GM18517 (cell line): ENCODE measurements around the gene ITK.

Experiments
- ATAC-seq: cut with Tn5 transposase; IDR thresholded peaks from one replicate; pipeline ENCODE4 v1.9.1; 2021; ENCODE audit warnings: mild to moderate bottlenecking, moderate library complexity; ENCODE audit not compliant: unreplicated experiment

Gene ITK

DNA sequence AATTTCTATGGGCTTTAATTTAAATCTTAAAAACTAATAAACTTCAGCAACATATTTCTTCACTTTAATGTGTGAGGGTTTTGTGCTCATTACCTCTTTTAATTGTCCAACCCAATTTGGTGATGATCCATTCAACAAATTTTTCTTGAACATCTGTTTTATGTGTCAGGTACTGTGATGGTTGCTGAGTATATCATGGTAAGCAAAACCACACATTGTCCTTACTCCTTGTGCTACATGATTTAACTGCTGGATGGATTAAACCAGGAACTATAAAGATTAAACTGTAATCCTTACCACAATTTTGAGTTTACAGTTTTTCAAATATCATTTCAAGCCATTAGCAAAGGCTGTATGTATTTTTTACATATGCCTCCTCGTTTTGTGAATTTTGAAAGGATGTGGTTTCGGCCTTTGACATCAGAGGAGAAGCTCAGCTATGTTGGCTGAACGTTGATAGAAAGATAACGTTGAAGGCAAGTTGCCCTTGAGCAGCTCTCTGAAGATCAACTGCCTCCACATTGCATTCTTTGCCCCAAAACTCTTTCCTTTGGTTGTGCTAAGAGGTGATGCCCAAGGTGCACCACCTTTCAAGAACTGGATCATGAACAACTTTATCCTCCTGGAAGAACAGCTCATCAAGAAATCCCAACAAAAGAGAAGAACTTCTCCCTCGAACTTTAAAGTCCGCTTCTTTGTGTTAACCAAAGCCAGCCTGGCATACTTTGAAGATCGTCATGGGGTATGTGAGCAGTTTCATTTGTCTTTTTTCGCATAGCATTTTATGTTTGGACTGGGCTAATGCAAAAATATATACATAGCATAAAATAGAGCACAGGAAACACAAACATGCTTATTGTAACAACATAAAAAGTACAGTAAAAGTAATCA, at the start of gene ITK:
Gene ITK (plus strand): TSS at position 467 of the 891 bp plus-strand sequence. CDS start 138 bp downstream, at position 605.
- ATAC-seq, result no peak

DNA sequence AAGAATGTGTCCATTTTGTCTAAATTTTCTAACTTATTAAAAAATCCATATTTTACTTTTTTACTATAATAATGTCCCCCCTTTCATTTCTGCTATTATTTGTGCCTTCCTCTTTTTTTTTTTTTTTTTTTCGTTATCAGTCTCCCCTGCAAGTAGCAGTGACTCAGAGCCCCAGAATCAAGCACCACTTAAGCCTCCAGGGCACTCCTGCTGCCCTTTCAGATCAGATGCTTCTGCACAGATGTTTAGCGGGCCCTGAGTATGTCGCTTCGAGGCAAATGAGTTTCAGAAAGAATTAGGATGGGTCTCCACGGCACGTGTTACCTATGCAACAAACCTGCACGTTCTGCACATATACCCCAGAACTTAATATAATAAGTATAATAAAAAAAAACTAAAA, 49.7 kb upstream of the ITK start:
- ATAC-seq, result no peak

DNA sequence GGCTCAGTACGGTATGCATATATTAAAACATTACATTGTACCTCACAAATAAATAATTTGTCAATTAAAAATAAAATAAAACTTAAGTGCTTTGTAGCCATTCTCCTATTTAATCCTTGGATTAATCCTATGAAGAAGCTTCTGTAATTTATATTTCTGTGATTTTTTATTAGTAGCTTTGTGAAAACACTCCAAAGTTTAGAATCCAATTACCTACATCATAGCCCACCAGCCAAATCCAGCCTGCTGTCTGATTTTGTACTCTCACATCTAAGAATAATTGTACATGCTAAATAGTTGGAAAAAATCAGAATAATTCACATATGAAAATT, 48.4 kb upstream of the ITK start:
- ATAC-seq, result no peak

DNA sequence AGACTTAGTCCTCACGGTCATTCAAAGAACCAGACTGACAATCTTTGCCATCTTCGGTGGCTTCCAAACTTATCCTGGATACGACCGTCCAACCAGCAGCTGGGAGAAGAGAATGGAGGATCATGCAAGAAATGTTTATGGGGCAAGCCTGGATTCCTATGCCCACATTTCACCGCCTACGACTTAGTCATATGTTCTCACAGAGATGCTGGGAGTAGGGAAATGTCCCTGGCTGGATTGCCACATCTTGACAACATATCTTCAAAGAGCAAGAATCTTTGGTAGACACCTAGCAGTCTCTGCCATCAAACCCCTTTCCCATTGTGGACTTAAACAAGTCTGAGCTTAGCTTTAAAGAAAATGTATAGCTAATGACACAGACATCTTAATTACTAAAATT, 42.9 kb upstream of the ITK start:
- no peak for ATAC-seq

DNA sequence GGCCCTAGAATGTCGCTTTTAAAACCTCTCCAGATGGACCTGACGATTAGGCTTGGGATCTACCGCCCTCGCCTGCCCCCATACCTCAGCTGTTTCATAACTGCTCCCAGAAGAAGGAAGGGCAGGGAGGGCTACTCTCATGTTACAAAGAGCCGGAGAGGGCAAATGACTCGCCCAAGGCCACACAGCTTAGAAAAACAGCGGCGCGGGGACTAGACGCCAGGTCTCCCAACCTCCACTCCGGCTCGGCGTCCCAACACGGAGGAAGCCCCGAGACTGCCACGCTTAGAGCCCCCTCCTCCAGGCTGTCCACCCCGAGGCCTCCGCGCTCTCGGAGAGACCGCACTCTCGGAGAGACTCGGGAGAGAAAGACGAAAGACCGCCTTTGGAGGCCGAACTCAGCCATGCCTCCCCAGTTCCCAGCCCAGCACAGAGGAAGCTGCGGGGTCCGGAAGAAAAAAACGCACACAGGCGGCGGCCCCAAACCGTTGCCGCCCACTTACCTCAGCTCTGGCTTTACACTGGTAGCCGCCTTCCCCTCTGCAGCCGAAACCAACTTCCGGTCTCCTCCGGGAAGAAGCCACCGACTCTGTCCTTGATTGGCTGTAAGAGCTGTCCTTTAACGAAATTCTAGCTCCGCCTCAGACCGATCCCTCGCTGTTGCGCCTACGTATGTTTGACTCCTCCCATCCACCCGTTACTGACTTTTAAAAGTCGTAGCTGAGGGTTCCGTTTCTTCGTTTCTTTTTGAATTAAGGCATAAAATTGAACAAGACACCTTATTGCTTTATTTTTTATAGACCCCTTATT, 38.1 kb upstream of the ITK start, which contains the start of gene MED7:
Gene MED7 (minus strand): TSS at position 549 of the 810 bp plus-strand sequence. CDS start 3,434 bp downstream, outside the sequence.
- ATAC-seq, result peak; percentile 99

GRCh38 chr5:157143127-157143971, 37.3 kb upstream of the ITK start:
- ATAC-seq, result peak; percentile 44

GRCh38 chr5:157148734-157149615, 31.7 kb upstream of the ITK start:
- ATAC-seq, result peak; percentile 70

DNA sequence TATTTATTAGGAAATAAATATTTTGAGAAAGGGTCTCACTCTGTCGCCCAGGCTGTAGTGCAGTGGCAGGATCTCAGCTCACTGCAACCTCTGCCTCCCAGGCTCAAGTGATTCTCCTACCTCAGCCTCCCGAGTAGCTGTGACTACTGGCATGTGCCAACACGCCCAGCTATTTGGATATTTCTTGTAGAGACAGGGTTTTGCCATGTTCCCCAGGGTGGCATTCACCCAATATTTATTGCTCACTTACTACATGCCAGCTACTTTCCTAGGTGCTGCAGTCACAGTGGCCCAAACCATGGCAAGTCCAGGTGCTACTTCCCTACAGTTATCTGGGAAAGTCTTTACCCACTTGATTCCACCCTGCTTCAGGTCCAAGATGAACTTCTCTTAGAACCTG, 29.6 kb upstream of the ITK start:
- ATAC-seq, result no peak

- ATAC-seq, result no peak
These were observed 25.3 kb upstream of the ITK start for GRCh38 chr5:157155297-157155696.

- no peak for ATAC-seq
These were observed 23.2 kb upstream of the ITK start for GRCh38 chr5:157157293-157157891.

DNA sequence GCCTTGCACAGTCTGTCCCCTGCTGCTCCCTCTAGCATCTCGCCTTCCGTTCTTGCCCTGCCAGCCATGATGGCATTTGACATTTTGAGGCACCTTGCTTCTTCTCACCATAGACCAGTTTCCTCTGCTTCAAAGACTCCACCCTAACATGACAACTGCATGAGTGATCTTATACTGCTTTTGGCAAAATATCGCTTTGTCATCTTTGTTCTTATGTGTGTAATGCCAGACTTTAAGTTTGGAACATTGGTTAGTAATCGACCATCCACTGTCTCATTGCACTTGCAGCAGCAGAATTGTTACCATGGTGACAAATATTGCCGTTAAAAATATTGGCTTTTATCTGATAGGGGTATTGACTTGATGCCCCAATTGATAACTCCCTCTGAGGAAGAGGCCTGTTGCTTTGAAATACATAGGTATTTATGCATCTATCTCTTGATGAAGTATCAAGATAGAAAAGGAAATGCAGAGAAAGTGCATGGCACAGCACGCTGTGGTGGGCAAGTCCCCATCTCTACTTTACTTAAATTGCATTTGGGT, 21.4 kb upstream of the ITK start:
- ATAC-seq, result no peak

- no peak for ATAC-seq
These were observed 20.6 kb upstream of the ITK start for GRCh38 chr5:157160001-157160400.

- no peak for ATAC-seq
These were observed 18.6 kb upstream of the ITK start for GRCh38 chr5:157161996-157162395.

DNA sequence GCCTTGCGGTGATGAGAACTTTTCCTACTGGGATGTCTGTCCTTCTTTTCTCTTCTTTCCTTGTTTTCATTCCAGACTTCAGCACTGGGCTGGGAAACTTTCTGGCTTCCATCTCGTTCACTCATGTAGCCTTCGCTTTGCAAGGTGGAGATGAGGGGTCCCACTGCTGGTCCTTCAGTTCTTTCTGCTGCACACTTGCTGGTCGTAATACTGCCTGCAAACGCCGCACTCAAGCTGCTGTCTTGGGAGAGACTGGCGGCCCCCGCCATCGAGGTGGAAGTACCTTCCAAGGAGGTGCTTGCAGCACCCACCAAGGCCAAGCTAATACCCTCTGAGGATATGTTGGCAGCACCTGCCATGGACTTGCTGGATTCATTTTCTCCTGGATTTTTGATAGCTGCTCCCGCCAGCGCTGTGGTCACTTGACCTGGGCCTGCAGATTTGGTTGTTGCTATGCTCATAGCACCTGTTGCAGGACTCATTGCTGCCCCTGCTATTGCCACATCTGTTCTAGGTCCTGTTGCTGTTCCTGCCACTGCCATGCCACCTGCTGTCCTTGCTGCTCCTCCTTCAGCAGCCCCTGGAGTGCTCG, 17.6 kb upstream of the ITK start:
- ATAC-seq, result no peak

- ATAC-seq, result no peak
These were observed 16.1 kb upstream of the ITK start for GRCh38 chr5:157164521-157164920.

DNA sequence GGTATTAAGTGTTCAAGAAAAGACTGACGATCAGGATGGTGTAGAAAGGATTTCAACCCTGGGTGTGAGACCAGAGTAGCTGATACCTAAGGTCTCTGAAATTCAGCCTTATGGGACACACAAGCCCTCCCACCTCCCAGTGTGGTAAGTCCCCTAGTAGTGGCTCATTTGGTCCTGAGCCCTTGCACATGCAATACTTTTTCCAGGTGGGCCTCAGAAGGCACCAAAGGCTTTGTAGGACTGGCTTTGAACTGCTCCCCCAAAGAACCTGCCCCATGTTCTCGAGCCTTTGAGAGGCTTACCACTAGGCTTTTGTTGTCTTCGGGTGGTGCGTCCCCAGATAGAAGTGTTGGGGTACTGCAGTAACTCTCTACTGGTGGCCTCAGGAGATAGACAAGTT, 15.4 kb upstream of the ITK start:
- ATAC-seq, result no peak

GRCh38 chr5:157165668-157166067, 15.0 kb upstream of the ITK start:
- ATAC-seq, result no peak

DNA sequence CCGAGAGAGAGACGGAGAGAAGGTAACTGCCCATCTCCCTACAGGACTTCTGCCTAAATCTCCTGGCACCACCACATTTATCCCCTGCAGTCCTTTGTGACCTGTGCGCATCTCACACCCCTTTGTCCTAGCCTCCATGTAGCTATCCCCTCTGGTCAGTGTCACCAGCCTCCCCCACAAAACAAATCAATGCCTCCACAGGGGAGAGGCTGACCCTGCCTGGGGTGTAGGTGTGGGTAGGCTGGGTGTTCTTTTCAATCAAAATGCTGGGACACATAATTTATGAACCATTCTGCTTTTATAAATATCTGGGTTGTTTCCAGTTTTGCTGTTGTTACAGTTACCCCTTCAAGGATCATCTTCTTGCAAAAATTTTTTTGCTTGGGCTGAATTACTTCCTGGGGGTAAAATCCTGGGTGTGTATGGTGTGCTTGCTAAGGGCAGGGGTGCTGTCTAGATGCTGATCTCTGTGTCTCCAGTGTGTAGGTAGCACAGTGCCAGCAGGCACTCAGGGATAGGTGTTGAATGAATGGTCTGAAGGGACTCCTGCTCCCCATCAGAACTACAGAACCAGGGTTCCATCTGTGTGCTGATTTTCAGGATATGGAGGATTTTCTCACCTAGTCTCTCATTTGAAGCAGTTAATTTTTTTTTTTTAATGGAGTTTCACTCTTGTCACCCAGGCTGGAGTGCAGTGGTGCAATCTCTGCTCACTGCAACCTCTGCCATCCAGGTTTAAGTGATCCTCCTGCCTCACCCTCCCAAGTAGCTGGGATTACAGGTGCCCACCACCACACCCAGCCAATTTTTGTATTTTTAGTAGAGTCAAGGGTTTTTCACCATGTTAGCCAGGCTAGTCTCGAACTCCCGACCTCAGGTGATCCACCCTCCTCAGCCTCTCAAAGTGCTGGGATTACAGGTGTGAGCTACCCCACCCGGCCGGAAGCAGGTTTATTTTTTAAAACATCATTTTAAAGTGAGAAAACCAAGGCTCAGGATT, 14.1 kb upstream of the ITK start, which contains the start of gene GARIN3:
Gene GARIN3 (minus strand): TSS at position 51 of the 1,000 bp plus-strand sequence. CDS start 96 bp downstream, outside the sequence.
- ATAC-seq, result no peak
